ENCODE data around the gene GNAO1.
A peak's percentile ranks its signal among the peaks of the same experiment; 100 is the strongest.

The GNAO1 gene

DNA sequence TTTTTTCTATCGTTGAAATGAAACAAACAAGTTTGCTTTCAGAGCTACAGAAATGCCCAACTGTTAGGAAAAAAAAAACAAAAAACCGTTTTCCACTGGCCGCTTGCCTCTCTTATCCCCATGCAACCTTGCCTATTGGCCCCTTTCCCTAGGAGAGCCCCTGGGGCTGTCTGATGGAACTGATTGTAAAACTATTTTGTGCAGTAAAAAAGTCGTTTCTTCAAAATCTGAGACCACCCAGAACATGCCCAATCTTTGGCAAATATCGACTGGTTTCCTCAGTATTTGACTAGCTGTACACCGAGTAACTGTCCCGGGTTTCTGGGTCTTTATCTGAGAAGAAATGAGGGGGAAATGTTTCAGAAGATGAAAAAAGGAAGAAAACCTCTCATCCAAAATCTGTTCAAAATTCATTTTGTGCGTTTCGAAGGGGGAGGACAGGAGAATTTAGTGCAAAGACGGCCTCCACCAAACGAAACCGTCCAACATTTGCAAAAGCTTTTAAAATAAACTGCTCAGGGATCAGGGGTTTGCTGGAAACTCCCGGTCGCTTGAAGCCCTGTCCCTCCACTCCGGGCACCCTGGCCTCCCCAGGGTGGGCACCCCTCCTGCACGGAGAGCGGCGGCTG, 1.1 kb upstream of the GNAO1 start:
- Histone ChIP-seq H3K9me3 (ENCODE audit: control insufficient read depth in 1 of 2, low read length in 2 of 2) (no peaks in the 10 kb centered on the region), H3K36me3 (ENCODE audit: control insufficient read depth in 1 of 2, insufficient read depth in 2 of 2, low read length in 2 of 2) (no peaks in the 10 kb centered on the region), H3K4me1 (ENCODE audit: control insufficient read depth in 1 of 2, insufficient read depth in 2 of 2, low read length in 2 of 2) (peaks cover 4 to 35% of the 10 kb centered on the region in 2 donors), H3K27ac (ENCODE audit: low read length) (peak overlapping the region; percentile 33), H3K27me3 (ENCODE audit: low read depth, low read length) (peaks cover 13% of the 10 kb centered on the region), H3K4me3 (ENCODE audit: low read depth in 1 of 2, low read length in 2 of 2) (peak overlapping the region; percentile 53 to 75)

DNA sequence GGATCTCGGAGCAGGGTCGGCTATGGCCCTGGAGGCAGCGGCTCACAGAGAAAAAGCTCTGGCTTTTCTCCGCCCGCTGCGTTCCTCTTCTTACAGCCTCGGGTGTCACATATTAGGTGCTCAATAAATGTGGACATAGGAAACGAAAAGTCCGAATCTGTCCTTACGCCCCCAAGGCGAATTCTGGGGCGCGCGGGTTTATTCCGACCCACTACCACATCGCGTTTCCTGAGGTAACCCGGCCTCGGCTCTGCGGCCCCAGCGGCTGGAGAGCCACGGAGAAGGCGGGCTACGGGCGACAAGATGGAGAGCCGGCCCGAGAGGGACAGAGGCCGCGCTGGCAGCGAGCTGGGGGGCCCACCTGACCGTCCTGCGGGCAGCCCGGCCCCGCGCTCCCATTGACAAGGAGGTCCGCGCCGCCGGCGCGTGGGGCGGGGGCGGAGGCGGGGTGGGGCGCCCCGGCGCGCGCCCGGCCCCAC, 573 bp upstream of the GNAO1 start:
- peak overlapping the region; percentile 53 to 75 for H3K4me3 ChIP-seq (ENCODE audit: low read depth in 1 of 2, low read length in 2 of 2)
- peaks cover 13% of the 10 kb centered on the region for H3K27me3 ChIP-seq (ENCODE audit: low read depth, low read length)
- H3K4me1 ChIP-seq (ENCODE audit: control insufficient read depth in 1 of 2, insufficient read depth in 2 of 2, low read length in 2 of 2), result peaks cover 4 to 39% of the 10 kb centered on the region in 2 donors
- H3K27ac ChIP-seq (ENCODE audit: low read length), result peak overlapping the region; percentile 33
- no peaks in the 10 kb centered on the region for H3K9me3 ChIP-seq (ENCODE audit: control insufficient read depth in 1 of 2, low read length in 2 of 2)
- no peaks in the 10 kb centered on the region for H3K36me3 ChIP-seq (ENCODE audit: control insufficient read depth in 1 of 2, insufficient read depth in 2 of 2, low read length in 2 of 2)

- Histone ChIP-seq H3K27ac (ENCODE audit: low read length) (no peak overlapping the region), H3K9me3 (ENCODE audit: control insufficient read depth in 1 of 2, low read length in 2 of 2) (no peaks in the 10 kb centered on the region), H3K4me1 (ENCODE audit: control insufficient read depth in 1 of 2, insufficient read depth in 2 of 2, low read length in 2 of 2) (peaks cover 4 to 40% of the 10 kb centered on the region in 2 donors), H3K36me3 (ENCODE audit: control insufficient read depth in 1 of 2, insufficient read depth in 2 of 2, low read length in 2 of 2) (no peaks in the 10 kb centered on the region), H3K27me3 (ENCODE audit: low read depth, low read length) (peaks cover 17% of the 10 kb centered on the region), H3K4me3 (ENCODE audit: low read depth in 1 of 2, low read length in 2 of 2) (peak overlapping the region; percentile 60 to 84)
Measured at GRCh38 chr16:56191835-56192634, 746 bp downstream of the GNAO1 start.

GRCh38 chr16:56192635-56192945, 1.3 kb downstream of the GNAO1 start:
- Histone ChIP-seq H3K4me3 (ENCODE audit: low read depth in 1 of 2, low read length in 2 of 2) (peak overlapping the region; percentile 60 to 84), H3K27me3 (ENCODE audit: low read depth, low read length) (peaks cover 17% of the 10 kb centered on the region), H3K27ac (ENCODE audit: low read length) (no peak overlapping the region), H3K36me3 (ENCODE audit: control insufficient read depth in 1 of 2, insufficient read depth in 2 of 2, low read length in 2 of 2) (no peaks in the 10 kb centered on the region), H3K4me1 (ENCODE audit: control insufficient read depth in 1 of 2, insufficient read depth in 2 of 2, low read length in 2 of 2) (peaks cover 4 to 45% of the 10 kb centered on the region in 2 donors), H3K9me3 (ENCODE audit: control insufficient read depth in 1 of 2, low read length in 2 of 2) (no peaks in the 10 kb centered on the region)

DNA sequence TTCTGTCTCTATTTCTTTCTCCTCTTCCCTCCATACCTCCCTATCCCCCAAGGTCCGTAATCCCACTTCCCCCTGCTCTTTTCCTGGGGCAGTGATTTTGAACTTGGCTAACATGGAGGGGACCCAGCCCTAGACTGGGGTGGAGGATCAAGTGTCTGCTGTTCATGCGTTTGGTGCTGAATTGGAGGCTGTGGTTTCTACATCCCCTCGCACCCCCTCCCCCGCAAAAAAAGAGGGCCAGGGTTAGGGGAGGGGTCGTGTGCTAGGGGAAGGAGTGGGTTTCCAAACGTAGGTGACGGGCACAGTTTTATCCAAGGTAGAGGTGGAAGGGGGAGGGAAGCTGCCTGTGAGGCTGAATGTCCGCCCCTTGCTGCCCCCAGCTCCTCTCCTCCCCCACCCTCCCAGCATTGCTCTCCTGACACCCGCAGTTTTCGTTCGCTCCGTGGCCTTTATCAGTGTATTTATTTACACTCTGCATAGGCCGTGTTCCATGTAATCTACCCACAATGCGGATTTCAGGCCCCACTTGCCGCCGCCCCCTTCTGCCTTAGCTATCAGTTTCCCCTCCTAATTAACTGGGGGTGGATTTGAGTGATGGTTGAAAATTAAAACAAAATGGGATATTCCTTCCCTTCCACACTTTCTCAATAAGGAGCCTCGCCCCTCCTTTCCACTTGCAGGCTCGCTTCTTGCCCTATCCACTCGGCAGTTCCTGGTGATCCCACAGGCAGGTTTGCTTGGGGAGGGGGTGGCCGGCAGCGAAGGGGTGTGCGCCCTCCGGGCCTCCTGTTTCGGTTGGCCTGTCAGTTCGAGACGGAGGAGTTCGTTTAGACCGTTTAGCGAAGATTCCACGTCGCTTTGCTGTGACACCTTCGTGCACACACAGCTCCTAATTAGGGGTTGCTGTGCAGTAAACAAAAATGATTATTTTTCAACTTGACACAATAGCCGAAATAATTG, 2.0 kb downstream of the GNAO1 start:
- H3K27ac ChIP-seq (ENCODE audit: low read length), result no peak overlapping the region
- peak overlapping the region; percentile 60 to 84 for H3K4me3 ChIP-seq (ENCODE audit: low read depth in 1 of 2, low read length in 2 of 2)
- H3K27me3 ChIP-seq (ENCODE audit: low read depth, low read length), result peaks cover 17% of the 10 kb centered on the region
- H3K4me1 ChIP-seq (ENCODE audit: control insufficient read depth in 1 of 2, insufficient read depth in 2 of 2, low read length in 2 of 2), result peaks cover 4 to 45% of the 10 kb centered on the region in 2 donors
- H3K36me3 ChIP-seq (ENCODE audit: control insufficient read depth in 1 of 2, insufficient read depth in 2 of 2, low read length in 2 of 2), result no peaks in the 10 kb centered on the region
- no peaks in the 10 kb centered on the region for H3K9me3 ChIP-seq (ENCODE audit: control insufficient read depth in 1 of 2, low read length in 2 of 2)

GRCh38 chr16:56193951-56194726, 2.9 kb downstream of the GNAO1 start:
- peak overlapping the region; percentile 44 to 84 for H3K4me3 ChIP-seq (ENCODE audit: low read depth in 1 of 2, low read length in 2 of 2)
- H3K27ac ChIP-seq (ENCODE audit: low read length), result no peak overlapping the region
- no peaks in the 10 kb centered on the region for H3K36me3 ChIP-seq (ENCODE audit: control insufficient read depth in 1 of 2, insufficient read depth in 2 of 2, low read length in 2 of 2)
- H3K9me3 ChIP-seq (ENCODE audit: control insufficient read depth in 1 of 2, low read length in 2 of 2), result no peaks in the 10 kb centered on the region
- peaks cover 4 to 45% of the 10 kb centered on the region in 2 donors for H3K4me1 ChIP-seq (ENCODE audit: control insufficient read depth in 1 of 2, insufficient read depth in 2 of 2, low read length in 2 of 2)
- H3K27me3 ChIP-seq (ENCODE audit: low read depth, low read length), result peaks cover 17% of the 10 kb centered on the region

- Histone ChIP-seq H3K4me3 (ENCODE audit: low read depth in 1 of 2, low read length in 2 of 2) (peak overlapping the region in 1 of 2 donors; percentile 84), H3K27me3 (ENCODE audit: low read depth, low read length) (peaks cover 14% of the 10 kb centered on the region), H3K9me3 (ENCODE audit: control insufficient read depth in 1 of 2, low read length in 2 of 2) (no peaks in the 10 kb centered on the region), H3K4me1 (ENCODE audit: control insufficient read depth in 1 of 2, insufficient read depth in 2 of 2, low read length in 2 of 2) (peaks cover 4 to 43% of the 10 kb centered on the region in 2 donors), H3K27ac (ENCODE audit: low read length) (no peak overlapping the region), H3K36me3 (ENCODE audit: control insufficient read depth in 1 of 2, insufficient read depth in 2 of 2, low read length in 2 of 2) (no peaks in the 10 kb centered on the region)
Measured at GRCh38 chr16:56195151-56195550, 3.9 kb downstream of the GNAO1 start.

- H3K27ac ChIP-seq (ENCODE audit: low read length), result no peak overlapping the region
- H3K27me3 ChIP-seq (ENCODE audit: low read depth, low read length), result peaks cover 14% of the 10 kb centered on the region
- H3K9me3 ChIP-seq (ENCODE audit: control insufficient read depth in 1 of 2, low read length in 2 of 2), result no peaks in the 10 kb centered on the region
- no peaks in the 10 kb centered on the region for H3K36me3 ChIP-seq (ENCODE audit: control insufficient read depth in 1 of 2, insufficient read depth in 2 of 2, low read length in 2 of 2)
- H3K4me1 ChIP-seq (ENCODE audit: control insufficient read depth in 1 of 2, insufficient read depth in 2 of 2, low read length in 2 of 2), result peaks cover 4 to 39% of the 10 kb centered on the region in 2 donors
- no peak overlapping the region for H3K4me3 ChIP-seq (ENCODE audit: low read depth in 1 of 2, low read length in 2 of 2)
Measured at GRCh38 chr16:56196381-56196780, 5.1 kb downstream of the GNAO1 start.

DNA sequence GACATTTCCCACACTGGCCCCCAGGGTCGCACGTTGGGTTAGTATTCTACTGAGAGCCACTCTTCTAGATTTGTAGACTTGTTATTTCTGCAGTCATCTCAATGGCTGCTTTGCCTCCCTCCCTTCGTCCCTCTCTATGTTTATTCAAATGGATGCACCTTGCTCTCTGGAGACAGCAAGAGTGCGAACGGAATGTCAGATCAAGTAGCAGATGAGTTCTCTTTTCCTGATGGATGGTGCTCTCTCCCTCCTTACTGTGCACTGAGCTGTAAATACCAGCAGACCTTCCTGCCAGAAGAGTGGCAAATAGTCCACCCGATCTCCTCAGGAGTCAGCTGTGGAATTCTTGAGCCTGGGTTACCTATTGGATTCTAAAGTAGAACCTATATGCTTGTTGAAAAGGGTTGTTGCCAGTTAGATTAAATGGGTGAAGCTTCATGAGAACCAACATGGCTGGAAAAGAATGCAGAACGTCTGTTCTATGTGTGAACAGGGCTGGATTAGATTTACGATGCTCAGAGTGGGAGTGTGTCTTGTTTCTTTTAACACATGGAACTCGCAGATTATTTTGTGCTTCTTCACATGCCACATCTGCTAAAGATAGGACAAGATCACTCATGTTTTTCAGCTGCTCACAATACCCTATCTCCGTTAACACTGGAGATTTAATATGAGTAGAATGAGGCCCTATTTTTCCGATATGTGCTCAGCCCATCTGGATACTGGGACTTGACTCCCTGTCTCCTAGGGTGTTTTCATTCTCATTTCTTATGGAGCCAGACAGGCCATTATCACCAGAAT, 6.1 kb downstream of the GNAO1 start:
- Histone ChIP-seq H3K27ac (ENCODE audit: low read length) (no peak overlapping the region), H3K4me1 (ENCODE audit: control insufficient read depth in 1 of 2, insufficient read depth in 2 of 2, low read length in 2 of 2) (peaks cover 4 to 38% of the 10 kb centered on the region in 2 donors), H3K27me3 (ENCODE audit: low read depth, low read length) (peaks cover 14% of the 10 kb centered on the region), H3K9me3 (ENCODE audit: control insufficient read depth in 1 of 2, low read length in 2 of 2) (no peaks in the 10 kb centered on the region), H3K36me3 (ENCODE audit: control insufficient read depth in 1 of 2, insufficient read depth in 2 of 2, low read length in 2 of 2) (no peaks in the 10 kb centered on the region), H3K4me3 (ENCODE audit: low read depth in 1 of 2, low read length in 2 of 2) (no peak overlapping the region)
